Measurements from ENCODE around the gene RNF168.

The RNF168 gene

DNA sequence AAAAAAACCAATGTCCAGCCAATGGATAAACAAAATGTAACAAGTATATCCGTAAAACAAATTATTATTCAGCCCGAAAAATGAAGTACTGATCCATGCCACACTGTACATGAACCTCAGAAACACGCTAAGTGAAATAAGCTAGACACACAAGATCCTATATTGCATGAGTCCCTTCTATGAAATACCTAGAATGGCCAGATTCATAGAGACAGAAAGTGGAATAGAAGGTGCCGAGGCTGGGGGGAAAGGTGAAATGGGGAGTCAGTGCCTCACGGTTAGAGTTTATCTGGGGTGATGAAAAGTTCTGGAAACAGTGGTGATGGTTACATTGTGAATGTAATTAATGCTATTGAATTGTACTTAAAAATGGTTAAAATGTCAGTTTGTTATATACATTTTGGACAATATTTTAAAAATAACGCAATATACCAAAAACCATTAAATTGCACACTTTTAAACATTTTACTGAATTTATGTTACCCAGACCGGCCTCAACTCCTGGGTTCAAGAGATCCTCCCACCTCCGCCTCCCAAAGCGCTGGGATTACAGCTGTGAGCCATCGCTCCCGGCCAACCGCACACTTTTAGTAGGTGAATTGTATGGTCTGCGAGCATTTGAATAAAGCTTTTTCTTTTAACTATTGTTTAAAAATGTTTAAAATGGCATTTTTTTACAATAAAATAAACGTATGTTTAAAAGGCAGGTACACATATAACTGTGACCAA lies 2.1 kb downstream of the RNF168 start:
- H3K36me3 Mint-ChIP-seq (ENCODE audit: low read depth): peaks cover 12% of the 10 kb centered on the region
- H3K27me3 Mint-ChIP-seq (ENCODE audit: low read depth): no peaks in the 10 kb centered on the region
- H3K9me3 Mint-ChIP-seq: no peaks in the 10 kb centered on the region
- peak overlapping the region; percentile 99 for H3K4me3 Mint-ChIP-seq
- H3K27ac Mint-ChIP-seq: peak overlapping the region; percentile 56 to 85 (median 82)
- TF ChIP-seq, protein P1, sequence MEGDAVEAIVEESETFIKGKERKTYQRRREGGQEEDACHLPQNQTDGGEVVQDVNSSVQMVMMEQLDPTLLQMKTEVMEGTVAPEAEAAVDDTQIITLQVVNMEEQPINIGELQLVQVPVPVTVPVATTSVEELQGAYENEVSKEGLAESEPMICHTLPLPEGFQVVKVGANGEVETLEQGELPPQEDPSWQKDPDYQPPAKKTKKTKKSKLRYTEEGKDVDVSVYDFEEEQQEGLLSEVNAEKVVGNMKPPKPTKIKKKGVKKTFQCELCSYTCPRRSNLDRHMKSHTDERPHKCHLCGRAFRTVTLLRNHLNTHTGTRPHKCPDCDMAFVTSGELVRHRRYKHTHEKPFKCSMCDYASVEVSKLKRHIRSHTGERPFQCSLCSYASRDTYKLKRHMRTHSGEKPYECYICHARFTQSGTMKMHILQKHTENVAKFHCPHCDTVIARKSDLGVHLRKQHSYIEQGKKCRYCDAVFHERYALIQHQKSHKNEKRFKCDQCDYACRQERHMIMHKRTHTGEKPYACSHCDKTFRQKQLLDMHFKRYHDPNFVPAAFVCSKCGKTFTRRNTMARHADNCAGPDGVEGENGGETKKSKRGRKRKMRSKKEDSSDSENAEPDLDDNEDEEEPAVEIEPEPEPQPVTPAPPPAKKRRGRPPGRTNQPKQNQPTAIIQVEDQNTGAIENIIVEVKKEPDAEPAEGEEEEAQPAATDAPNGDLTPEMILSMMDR (IDR thresholded peaks at IDR 0.05; ENCODE audit: unreplicated experiment in 3 of 3): no peak
- peaks cover 27% of the 10 kb centered on the region for H3K4me1 Mint-ChIP-seq

DNA sequence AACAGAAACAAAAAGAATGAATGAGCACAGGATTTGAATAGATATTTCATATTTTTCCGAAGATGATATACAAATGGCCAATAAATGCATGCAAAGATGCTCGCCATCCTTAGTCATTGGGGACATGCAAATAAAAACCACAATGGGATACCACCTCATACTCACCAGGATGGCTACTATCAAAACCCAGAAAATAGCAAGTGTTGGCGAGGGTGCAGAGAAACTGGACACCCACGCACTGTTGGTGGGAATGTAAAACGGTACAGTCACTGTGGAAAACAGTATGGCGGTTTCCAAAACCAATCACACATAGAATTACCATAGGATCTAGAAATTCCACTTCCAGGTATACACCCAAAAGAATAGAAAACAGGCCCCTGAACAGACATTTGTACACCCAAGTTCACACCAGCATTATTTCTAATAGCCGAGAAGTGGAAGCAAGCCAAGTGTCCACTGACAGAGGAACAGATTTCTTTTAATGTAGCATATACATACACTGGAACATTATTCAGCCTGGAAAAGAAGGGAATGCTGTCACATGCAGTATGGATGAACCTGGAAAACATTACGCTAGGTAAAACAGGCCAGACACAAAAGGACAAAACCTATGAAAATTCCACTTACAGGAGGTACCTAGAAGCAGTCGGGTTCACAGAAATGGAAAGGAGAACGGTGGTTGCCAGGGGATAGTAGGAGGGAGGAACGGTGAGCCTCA lies 3.6 kb downstream of the RNF168 start:
- H3K36me3 Mint-ChIP-seq (ENCODE audit: low read depth): peaks cover 25% of the 10 kb centered on the region
- H3K9me3 Mint-ChIP-seq: no peaks in the 10 kb centered on the region
- peak overlapping the region; percentile 27 to 70 (median 58) for H3K27ac Mint-ChIP-seq
- TF ChIP-seq, protein P1 (IDR thresholded peaks at IDR 0.05; ENCODE audit: unreplicated experiment in 3 of 3): no peak
- H3K27me3 Mint-ChIP-seq (ENCODE audit: low read depth): no peaks in the 10 kb centered on the region
- peak overlapping the region; percentile 99 for H3K4me3 Mint-ChIP-seq
- peaks cover 27% of the 10 kb centered on the region for H3K4me1 Mint-ChIP-seq

DNA sequence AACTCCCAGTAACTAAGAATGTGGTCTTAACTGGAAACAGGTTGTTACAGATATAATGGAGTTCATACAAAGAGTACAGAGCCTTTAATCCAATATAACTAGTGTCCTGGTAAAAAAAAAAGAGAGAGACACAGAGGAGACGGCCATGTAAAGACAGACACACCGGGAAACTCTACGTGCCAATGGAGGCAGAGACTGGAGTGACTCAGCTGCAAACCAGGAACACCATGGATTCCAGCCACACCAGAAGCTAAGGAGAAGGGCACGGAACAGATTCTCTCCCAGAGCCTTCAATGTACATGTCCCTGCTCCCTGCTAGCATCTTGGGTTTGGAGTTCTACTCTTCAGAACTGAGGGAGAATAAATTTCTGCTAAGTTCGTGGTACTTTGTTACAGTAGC lies 4.5 kb downstream of the RNF168 start:
- peaks cover 27% of the 10 kb centered on the region for H3K4me1 Mint-ChIP-seq
- peak overlapping the region; percentile 99 for H3K4me3 Mint-ChIP-seq
- H3K36me3 Mint-ChIP-seq (ENCODE audit: low read depth): peaks cover 29% of the 10 kb centered on the region
- no peaks in the 10 kb centered on the region for H3K27me3 Mint-ChIP-seq (ENCODE audit: low read depth)
- no peaks in the 10 kb centered on the region for H3K9me3 Mint-ChIP-seq
- TF ChIP-seq, protein P1 (IDR thresholded peaks at IDR 0.05; ENCODE audit: unreplicated experiment in 3 of 3): no peak
- H3K27ac Mint-ChIP-seq: peak overlapping the region in 1 of 3 experiments; percentile 69

DNA sequence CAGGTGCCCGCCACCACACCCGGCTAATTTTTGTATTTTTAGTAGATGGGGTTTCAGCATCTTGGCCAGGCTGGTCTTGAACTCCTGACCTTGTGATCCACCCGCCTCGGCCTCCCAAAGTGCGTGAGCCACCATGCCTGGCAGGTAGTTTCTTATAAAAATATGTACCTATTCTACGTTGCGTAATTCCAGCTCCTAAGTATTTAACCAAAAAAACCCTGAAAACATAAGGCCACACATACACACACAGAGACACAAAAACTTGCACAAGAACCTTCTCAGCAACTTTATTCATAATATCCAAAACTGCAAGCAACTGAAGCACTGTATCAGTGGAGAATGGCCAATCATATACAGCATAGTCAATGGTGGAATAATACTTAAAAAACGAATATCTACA lies 5.3 kb downstream of the RNF168 start:
- Mint-ChIP-seq H3K27ac (no peak overlapping the region), H3K4me1 (peaks cover 27% of the 10 kb centered on the region), H3K36me3 (ENCODE audit: low read depth) (peaks cover 31% of the 10 kb centered on the region), H3K9me3 (no peaks in the 10 kb centered on the region), H3K4me3 (peak overlapping the region in 1 of 3 experiments; percentile 56), H3K27me3 (ENCODE audit: low read depth) (no peaks in the 10 kb centered on the region)
- TF ChIP-seq, protein P1 (IDR thresholded peaks at IDR 0.05; ENCODE audit: unreplicated experiment in 3 of 3): no peak

DNA sequence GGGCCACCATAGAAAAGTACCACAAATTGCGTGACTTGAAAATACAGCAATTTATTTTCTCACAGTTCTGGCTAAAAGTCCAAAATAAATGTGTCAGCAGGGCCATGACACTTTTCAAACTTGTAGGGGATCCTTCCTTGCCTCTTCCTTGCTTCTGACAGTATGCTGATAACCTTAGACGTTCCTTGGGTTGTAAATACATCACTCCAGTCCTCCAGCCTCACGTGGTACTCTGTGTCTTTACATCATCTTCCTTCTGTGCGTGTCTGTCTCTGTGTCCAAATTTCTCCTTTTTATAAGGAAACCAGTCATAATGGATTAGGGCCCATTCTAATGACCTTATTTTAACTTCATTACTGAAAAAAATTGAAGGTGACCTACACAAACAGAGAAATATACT lies 7.4 kb downstream of the RNF168 start:
- no peak overlapping the region for H3K4me3 Mint-ChIP-seq
- TF ChIP-seq, protein P1 (IDR thresholded peaks at IDR 0.05; ENCODE audit: unreplicated experiment in 3 of 3): no peak
- peaks cover 40% of the 10 kb centered on the region for H3K36me3 Mint-ChIP-seq (ENCODE audit: low read depth)
- H3K27me3 Mint-ChIP-seq (ENCODE audit: low read depth): no peaks in the 10 kb centered on the region
- no peaks in the 10 kb centered on the region for H3K9me3 Mint-ChIP-seq
- no peak overlapping the region for H3K27ac Mint-ChIP-seq
- peaks cover 19% of the 10 kb centered on the region for H3K4me1 Mint-ChIP-seq

Data from nephron (organoid).